ENCODE results near the gene NACC2.

Gene NACC2

DNA sequence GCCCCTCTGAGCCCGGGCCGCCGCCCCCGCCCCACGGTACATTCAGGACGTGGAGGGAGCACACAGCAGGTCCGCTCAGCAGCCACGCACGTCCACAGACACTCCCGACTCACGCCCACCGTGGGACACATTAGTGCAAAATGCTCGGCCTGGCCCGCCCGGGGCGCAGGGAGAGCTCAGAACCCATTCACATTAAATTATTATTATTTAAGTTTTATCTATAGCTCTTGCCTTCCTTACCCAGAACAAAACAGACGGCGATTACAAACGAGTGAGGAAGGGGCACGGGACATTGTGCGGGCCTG, 86.4 kb downstream of the NACC2 start:
- Histone ChIP-seq H3K9me3 (ENCODE audit: control insufficient read depth, insufficient read depth, low read depth, low read length) (no peaks in the 10 kb centered on the region), H3K4me1 (ENCODE audit: control insufficient read depth, insufficient read depth, low read length) (peaks cover 74% of the 10 kb centered on the region), H3K27ac (ENCODE audit: low read depth, low read length) (no peak overlapping the region), H3K27me3 (ENCODE audit: control insufficient read depth, insufficient read depth, low read length) (no peaks in the 10 kb centered on the region), H3K9ac (ENCODE audit: low read length) (no peak overlapping the region), H3K4me3 (ENCODE audit: low read depth, low read length) (no peak overlapping the region), H3K36me3 (ENCODE audit: control insufficient read depth, insufficient read depth, low read length) (no peaks in the 10 kb centered on the region)

DNA sequence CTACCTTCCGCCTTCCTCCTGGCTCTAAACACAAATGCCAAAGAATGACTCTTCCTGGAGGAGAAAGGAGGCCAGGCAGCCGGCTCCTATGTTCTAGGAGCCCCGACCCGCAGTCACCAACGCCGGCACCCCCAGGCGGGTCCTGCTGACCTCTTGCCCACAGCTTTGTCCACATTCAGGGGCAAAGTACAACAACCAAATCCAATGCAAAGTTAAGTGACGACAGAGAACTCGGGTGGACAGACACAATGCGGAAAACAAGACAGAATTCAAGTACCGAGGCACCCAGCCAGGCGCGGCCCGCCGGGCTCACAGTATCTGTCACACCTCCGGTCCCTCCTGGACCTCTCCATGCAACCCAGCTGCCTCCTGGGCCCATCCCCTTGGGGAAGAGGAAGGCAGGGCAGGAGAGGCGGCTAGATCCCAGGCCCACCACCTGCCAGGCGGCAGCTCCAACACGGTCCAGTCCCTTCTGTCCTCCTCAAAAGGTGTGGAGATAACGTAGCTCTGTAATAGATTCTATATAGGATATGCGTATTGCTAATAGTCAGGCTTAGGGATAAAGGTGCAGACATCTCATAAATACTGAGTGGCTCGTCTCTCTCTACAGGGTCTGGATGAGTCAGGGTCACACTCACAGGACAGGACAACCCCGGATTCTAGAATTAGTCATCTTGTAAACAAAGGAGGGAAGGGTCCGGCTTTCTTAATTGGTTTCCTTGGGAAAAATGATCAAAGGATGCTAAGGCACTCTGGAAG, 87.0 kb downstream of the NACC2 start:
- no peak overlapping the region for H3K4me3 ChIP-seq (ENCODE audit: low read depth, low read length)
- peaks cover 74% of the 10 kb centered on the region for H3K4me1 ChIP-seq (ENCODE audit: control insufficient read depth, insufficient read depth, low read length)

DNA sequence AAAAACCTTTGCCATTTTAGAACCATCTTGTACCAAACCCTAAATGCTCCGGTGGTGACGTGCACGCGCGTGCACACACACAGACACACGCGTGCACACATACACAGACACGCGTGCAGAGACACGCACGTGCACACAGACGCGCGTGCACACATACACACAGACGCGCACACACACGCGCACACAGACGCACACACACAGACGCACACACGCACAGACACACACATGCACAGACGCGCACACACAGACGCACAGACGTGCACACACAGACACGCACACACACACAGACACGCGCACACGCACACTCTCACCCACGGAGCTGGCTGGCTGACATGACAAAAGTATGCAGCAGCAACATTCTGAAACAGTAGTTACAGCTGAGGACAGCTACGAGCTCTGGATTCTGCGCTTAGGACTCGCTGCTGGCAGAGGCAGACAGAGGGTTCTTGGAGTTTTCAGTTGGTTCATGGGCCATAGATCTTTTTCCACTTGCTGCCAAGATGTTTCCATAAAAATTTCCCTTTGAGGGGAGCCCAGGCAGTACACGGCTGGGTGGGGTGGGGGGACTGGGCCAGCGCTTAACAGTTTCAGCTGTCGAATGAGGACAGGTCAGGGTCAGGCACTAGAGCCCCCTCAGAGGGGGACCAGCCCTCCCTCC, 87.7 kb downstream of the NACC2 start:
- Histone ChIP-seq H3K36me3 (ENCODE audit: control insufficient read depth, insufficient read depth, low read length) (no peaks in the 10 kb centered on the region), H3K9me3 (ENCODE audit: control insufficient read depth, insufficient read depth, low read depth, low read length) (no peaks in the 10 kb centered on the region), H3K4me1 (ENCODE audit: control insufficient read depth, insufficient read depth, low read length) (peaks cover 79% of the 10 kb centered on the region), H3K9ac (ENCODE audit: low read length) (no peak overlapping the region), H3K4me3 (ENCODE audit: low read depth, low read length) (no peak overlapping the region), H3K27me3 (ENCODE audit: control insufficient read depth, insufficient read depth, low read length) (no peaks in the 10 kb centered on the region), H3K27ac (ENCODE audit: low read depth, low read length) (no peak overlapping the region)

More for the DNA sequence above, 87.0 kb downstream of the NACC2 start:
- H3K27me3 ChIP-seq (ENCODE audit: control insufficient read depth, insufficient read depth, low read length) = no peaks in the 10 kb centered on the region
- no peak overlapping the region for H3K27ac ChIP-seq (ENCODE audit: low read depth, low read length)
- peak overlapping the region; percentile 51 for H3K9ac ChIP-seq (ENCODE audit: low read length)
- no peaks in the 10 kb centered on the region for H3K9me3 ChIP-seq (ENCODE audit: control insufficient read depth, insufficient read depth, low read depth, low read length)
- H3K36me3 ChIP-seq (ENCODE audit: control insufficient read depth, insufficient read depth, low read length) = no peaks in the 10 kb centered on the region

DNA sequence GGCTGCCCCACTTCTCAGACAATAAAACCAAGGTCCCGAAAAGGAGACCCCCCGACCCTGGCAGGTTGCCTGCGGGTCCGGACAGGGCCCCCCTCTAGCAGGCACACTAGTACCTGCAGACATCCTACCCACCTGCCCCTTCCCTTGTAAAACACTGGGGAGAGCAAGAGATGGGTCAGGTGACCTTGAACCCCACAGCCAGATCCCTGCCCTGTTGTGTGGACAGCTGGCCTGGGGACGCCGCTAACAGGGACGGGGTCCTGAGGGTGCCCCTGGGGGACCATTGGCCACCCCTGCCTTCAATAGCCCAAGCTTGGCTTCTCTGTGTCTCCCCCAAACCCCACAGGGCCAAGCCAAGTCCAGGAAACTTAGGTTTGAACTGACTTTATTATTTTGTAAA, 88.9 kb downstream of the NACC2 start:
- Histone ChIP-seq H3K9me3 (ENCODE audit: control insufficient read depth, insufficient read depth, low read depth, low read length) (no peaks in the 10 kb centered on the region), H3K4me3 (ENCODE audit: low read depth, low read length) (no peak overlapping the region), H3K9ac (ENCODE audit: low read length) (no peak overlapping the region), H3K27me3 (ENCODE audit: control insufficient read depth, insufficient read depth, low read length) (no peaks in the 10 kb centered on the region), H3K4me1 (ENCODE audit: control insufficient read depth, insufficient read depth, low read length) (peaks cover 67% of the 10 kb centered on the region), H3K36me3 (ENCODE audit: control insufficient read depth, insufficient read depth, low read length) (no peaks in the 10 kb centered on the region), H3K27ac (ENCODE audit: low read depth, low read length) (no peak overlapping the region)

DNA sequence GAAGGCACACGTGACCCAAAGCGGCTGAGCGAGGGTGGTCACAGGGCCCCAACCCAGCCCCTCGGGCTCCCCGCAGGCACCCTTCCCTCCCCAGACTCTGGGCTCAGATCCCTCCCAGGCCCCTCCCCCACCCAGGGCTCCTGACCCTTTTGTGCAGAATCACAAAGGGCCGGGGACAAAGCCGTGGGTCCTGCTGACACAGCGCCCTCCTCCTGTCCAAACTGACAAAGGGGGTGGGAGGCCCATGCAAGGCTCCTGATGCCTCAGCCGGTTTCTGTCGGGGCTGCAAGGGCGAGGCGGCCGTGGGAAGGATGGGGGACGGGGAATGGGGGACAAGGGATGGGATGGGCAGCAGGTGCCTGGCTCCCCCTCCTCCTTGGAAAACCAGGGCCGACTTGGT, 90.4 kb downstream of the NACC2 start:
- H3K4me1 ChIP-seq (ENCODE audit: control insufficient read depth, insufficient read depth, low read length) = peaks cover 53% of the 10 kb centered on the region

DNA sequence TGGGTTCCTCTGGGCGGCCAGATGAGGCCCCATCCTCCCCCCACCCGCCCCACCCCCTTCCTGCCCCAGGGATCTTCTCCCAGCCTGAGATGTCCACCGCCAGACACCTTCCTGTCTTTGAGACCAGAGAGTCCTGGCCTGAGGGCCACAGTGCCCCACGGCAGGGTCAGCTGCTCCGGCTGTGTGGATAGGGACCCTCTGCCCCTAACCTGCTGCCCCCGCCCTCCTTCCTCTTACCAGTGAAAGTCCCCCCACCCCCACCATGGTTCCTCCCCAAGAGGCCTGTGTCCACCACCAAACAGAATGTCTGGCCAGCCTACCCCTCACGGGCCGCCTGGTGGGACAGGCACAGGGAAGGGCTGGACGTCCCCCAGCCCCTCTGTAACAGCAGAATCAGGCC, 90.9 kb downstream of the NACC2 start:
- Histone ChIP-seq H3K36me3 (ENCODE audit: control insufficient read depth, insufficient read depth, low read length) (no peaks in the 10 kb centered on the region), H3K9me3 (ENCODE audit: control insufficient read depth, insufficient read depth, low read depth, low read length) (no peaks in the 10 kb centered on the region), H3K4me3 (ENCODE audit: low read depth, low read length) (no peak overlapping the region), H3K27ac (ENCODE audit: low read depth, low read length) (0 out of 2 replicates have a peak overlapping the region, but pooled peaks have one; percentile 40), H3K27me3 (ENCODE audit: control insufficient read depth, insufficient read depth, low read length) (no peaks in the 10 kb centered on the region), H3K4me1 (ENCODE audit: control insufficient read depth, insufficient read depth, low read length) (peaks cover 48% of the 10 kb centered on the region), H3K9ac (ENCODE audit: low read length) (no peak overlapping the region)

More for the DNA sequence above, 90.4 kb downstream of the NACC2 start:
- H3K9me3 ChIP-seq (ENCODE audit: control insufficient read depth, insufficient read depth, low read depth, low read length) = no peaks in the 10 kb centered on the region
- no peak overlapping the region for H3K9ac ChIP-seq (ENCODE audit: low read length)
- no peaks in the 10 kb centered on the region for H3K36me3 ChIP-seq (ENCODE audit: control insufficient read depth, insufficient read depth, low read length)
- H3K4me3 ChIP-seq (ENCODE audit: low read depth, low read length) = no peak overlapping the region
- H3K27ac ChIP-seq (ENCODE audit: low read depth, low read length) = 0 out of 2 replicates have a peak overlapping the region, but pooled peaks have one; percentile 40
- H3K27me3 ChIP-seq (ENCODE audit: control insufficient read depth, insufficient read depth, low read length) = no peaks in the 10 kb centered on the region

DNA sequence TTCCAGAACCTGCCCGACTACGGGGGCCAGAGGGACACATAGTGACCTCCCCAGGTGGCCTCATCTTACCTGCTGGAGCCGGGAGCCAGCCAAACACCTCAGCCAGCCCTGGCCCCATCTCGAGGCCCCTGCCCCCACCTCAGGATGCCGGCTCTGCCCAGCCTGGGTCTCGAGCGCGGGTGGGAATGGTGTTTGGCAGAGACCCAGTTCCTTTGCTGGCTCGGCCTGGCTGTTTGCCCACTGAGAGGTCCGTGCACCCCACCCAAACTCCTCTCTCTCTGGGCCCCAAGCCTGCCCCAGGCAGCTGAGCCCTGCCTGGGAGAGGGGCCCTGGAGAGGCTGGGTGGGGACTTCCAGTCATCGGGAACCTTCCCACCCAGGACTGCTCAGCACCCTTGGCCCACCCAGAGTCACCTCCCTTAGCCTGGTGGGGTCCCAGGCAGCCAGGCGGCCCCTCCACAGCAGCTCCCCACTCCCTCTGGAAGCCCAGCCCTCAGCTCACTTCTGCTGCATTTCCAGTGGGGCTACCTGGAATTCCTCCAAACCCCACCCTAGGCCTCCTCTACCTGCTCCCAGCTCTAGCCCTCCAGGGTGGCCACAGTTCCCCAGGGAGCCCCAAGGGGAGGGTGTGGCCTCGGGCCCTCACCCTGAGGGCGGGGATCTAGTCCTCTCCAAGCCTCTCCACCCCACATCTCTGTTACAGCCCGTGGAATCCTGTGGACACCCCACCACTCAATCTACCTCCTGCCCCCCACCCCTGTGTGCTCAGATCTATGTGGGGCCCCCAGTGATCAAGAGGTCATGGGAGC, 91.5 kb downstream of the NACC2 start:
- Histone ChIP-seq H3K27me3 (ENCODE audit: control insufficient read depth, insufficient read depth, low read length) (no peaks in the 10 kb centered on the region), H3K9ac (ENCODE audit: low read length) (no peak overlapping the region), H3K4me1 (ENCODE audit: control insufficient read depth, insufficient read depth, low read length) (peaks cover 44% of the 10 kb centered on the region), H3K4me3 (ENCODE audit: low read depth, low read length) (no peak overlapping the region), H3K9me3 (ENCODE audit: control insufficient read depth, insufficient read depth, low read depth, low read length) (no peaks in the 10 kb centered on the region), H3K27ac (ENCODE audit: low read depth, low read length) (no peak overlapping the region), H3K36me3 (ENCODE audit: control insufficient read depth, insufficient read depth, low read length) (no peaks in the 10 kb centered on the region)

- Histone ChIP-seq H3K9me3 (ENCODE audit: control insufficient read depth, insufficient read depth, low read depth, low read length) (no peaks in the 10 kb centered on the region), H3K27ac (ENCODE audit: low read depth, low read length) (no peak overlapping the region), H3K27me3 (ENCODE audit: control insufficient read depth, insufficient read depth, low read length) (no peaks in the 10 kb centered on the region), H3K9ac (ENCODE audit: low read length) (no peak overlapping the region), H3K4me3 (ENCODE audit: low read depth, low read length) (no peak overlapping the region), H3K36me3 (ENCODE audit: control insufficient read depth, insufficient read depth, low read length) (no peaks in the 10 kb centered on the region), H3K4me1 (ENCODE audit: control insufficient read depth, insufficient read depth, low read length) (peaks cover 36% of the 10 kb centered on the region)
Observed at GRCh38 chr9:136002881-136003280, 92.2 kb downstream of the NACC2 start.

- H3K36me3 ChIP-seq (ENCODE audit: control insufficient read depth, insufficient read depth, low read length) = no peaks in the 10 kb centered on the region
- no peak overlapping the region for H3K4me3 ChIP-seq (ENCODE audit: low read depth, low read length)
- no peak overlapping the region for H3K27ac ChIP-seq (ENCODE audit: low read depth, low read length)
- peaks cover 30% of the 10 kb centered on the region for H3K4me1 ChIP-seq (ENCODE audit: control insufficient read depth, insufficient read depth, low read length)
- H3K27me3 ChIP-seq (ENCODE audit: control insufficient read depth, insufficient read depth, low read length) = no peaks in the 10 kb centered on the region
- H3K9me3 ChIP-seq (ENCODE audit: control insufficient read depth, insufficient read depth, low read depth, low read length) = no peaks in the 10 kb centered on the region
- H3K9ac ChIP-seq (ENCODE audit: low read length) = no peak overlapping the region
Observed at GRCh38 chr9:136002215-136002614, 92.9 kb downstream of the NACC2 start.

DNA sequence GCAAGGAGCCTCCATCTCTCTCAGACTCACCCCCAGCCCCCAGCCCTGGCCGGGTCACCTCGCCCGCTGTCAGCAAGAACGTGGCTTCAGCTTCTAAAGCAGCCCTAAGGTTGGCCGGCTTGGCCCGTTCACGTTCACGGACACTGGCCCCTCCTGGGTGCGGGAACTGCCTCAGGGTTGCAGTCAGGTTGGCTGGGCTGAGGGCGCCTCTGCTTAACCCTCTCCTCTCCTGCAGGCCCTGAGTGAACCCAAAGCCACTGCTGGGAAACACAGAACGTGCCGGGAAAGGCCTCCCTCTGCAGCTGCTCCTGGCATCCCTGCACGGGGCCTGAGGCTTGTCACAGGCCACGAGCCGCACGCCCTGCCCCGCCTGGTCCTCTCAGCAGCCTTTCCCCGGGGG, 93.9 kb downstream of the NACC2 start:
- H3K9me3 ChIP-seq (ENCODE audit: control insufficient read depth, insufficient read depth, low read depth, low read length) = no peaks in the 10 kb centered on the region
- no peak overlapping the region for H3K9ac ChIP-seq (ENCODE audit: low read length)
- H3K27me3 ChIP-seq (ENCODE audit: control insufficient read depth, insufficient read depth, low read length) = no peaks in the 10 kb centered on the region
- no peak overlapping the region for H3K4me3 ChIP-seq (ENCODE audit: low read depth, low read length)
- H3K36me3 ChIP-seq (ENCODE audit: control insufficient read depth, insufficient read depth, low read length) = no peaks in the 10 kb centered on the region
- H3K4me1 ChIP-seq (ENCODE audit: control insufficient read depth, insufficient read depth, low read length) = peaks cover 23% of the 10 kb centered on the region
- H3K27ac ChIP-seq (ENCODE audit: low read depth, low read length) = no peak overlapping the region
